H9 (cell line): ENCODE data around the gene ACOT8. TPM values are rescaled to one million over a fixed set of nuclear protein-coding genes. Genes with fewer than 3 reads are reported as not detected.
"Not testable (repeated sequence)": the region's sequence is repeated elsewhere in the genome, so short reads cannot be mapped to it uniquely, and the experiment has no call there.

ENCODE experiments used
- DNase-seq: peaks from one replicate; pipeline ENCODE4 v3.0.0-alpha.2; 2017
- H2AFZ ChIP-seq: one replicate; pipeline ENCODE4 v1.6.1; 2013; ENCODE audit warnings: mild to moderate bottlenecking, low read length, control low read depth, moderate library complexity
- H2AK5ac ChIP-seq: 2 replicates; pipeline ENCODE4 v1.6.1; 2013; ENCODE audit warnings: low read length, control low read depth, mixed read lengths; ENCODE audit not compliant: insufficient read length
- H2BK120ac ChIP-seq: one replicate; pipeline ENCODE4 v1.6.1; 2013; ENCODE audit warnings: low read depth, mild to moderate bottlenecking, low read length, control low read depth, inconsistent platforms; ENCODE audit not compliant: poor library complexity, severe bottlenecking
- H2BK12ac ChIP-seq: 2 replicates; pipeline ENCODE4 v1.6.1; 2013; ENCODE audit warnings: low read length, control low read depth, mixed read lengths, low read depth; ENCODE audit not compliant: insufficient read length
- H2BK15ac ChIP-seq: 2 replicates; pipeline ENCODE4 v1.6.1; 2013; ENCODE audit warnings: low read depth, low read length, control low read depth
- H2BK20ac ChIP-seq: one replicate; pipeline ENCODE4 v1.6.1; 2013; ENCODE audit warnings: low read depth, mild to moderate bottlenecking, low read length, control low read depth, inconsistent platforms; ENCODE audit not compliant: poor library complexity, severe bottlenecking
- H2BK5ac ChIP-seq: 2 replicates; pipeline ENCODE4 v1.6.1; 2013; ENCODE audit warnings: low read length, control low read depth, mixed read lengths; ENCODE audit not compliant: insufficient read length
- H3K14ac ChIP-seq: 2 replicates; pipeline ENCODE4 v1.6.1; 2013; ENCODE audit warnings: low read length, control low read depth; ENCODE audit not compliant: insufficient read depth
- H3K18ac ChIP-seq: 2 replicates; pipeline ENCODE4 v1.6.1; 2013; ENCODE audit warnings: low read depth, mild to moderate bottlenecking, mixed read lengths, low read length, control low read depth; ENCODE audit not compliant: insufficient read length
- H3K23ac ChIP-seq: 2 replicates; pipeline ENCODE4 v1.6.1; 2013; ENCODE audit warnings: low read length, control low read depth, mixed read lengths, low read depth; ENCODE audit not compliant: insufficient read length
- H3K23me2 ChIP-seq: 2 replicates; pipeline ENCODE4 v1.6.1; 2013; ENCODE audit warnings: low read depth, mild to moderate bottlenecking, mixed read lengths, low read length, control low read depth; ENCODE audit not compliant: insufficient read length, poor library complexity, severe bottlenecking
- H3K27ac ChIP-seq: 2 replicates; pipeline ENCODE4 v1.5.1; 2013; ENCODE audit warnings: low read length, control low read depth, mixed read lengths, low read depth; ENCODE audit not compliant: insufficient read length
- H3K27me3 ChIP-seq: 2 replicates; pipeline ENCODE4 v1.6.1; 2013; ENCODE audit warnings: low read length, control low read depth, inconsistent platforms; ENCODE audit not compliant: insufficient read depth
- H3K4ac ChIP-seq: 2 replicates; pipeline ENCODE4 v1.6.1; 2013; ENCODE audit warnings: low read depth, mild to moderate bottlenecking, control low read depth, inconsistent platforms, low read length, moderate library complexity
- H3K4me1 ChIP-seq: 2 replicates; pipeline ENCODE4 v1.6.1; 2013; ENCODE audit warnings: low read length, control low read depth, inconsistent platforms; ENCODE audit not compliant: insufficient read depth
- H3K4me2 ChIP-seq: 2 replicates; pipeline ENCODE4 v1.6.1; 2013; ENCODE audit warnings: low read length, control low read depth, mixed read lengths; ENCODE audit not compliant: insufficient read length, insufficient read depth
- H3K56ac ChIP-seq: 2 replicates; pipeline ENCODE4 v1.6.1; 2013; ENCODE audit warnings: low read depth, mild to moderate bottlenecking, mixed read lengths, low read length, control low read depth; ENCODE audit not compliant: insufficient read length
- H3K79me1 ChIP-seq: 2 replicates; pipeline ENCODE4 v1.6.1; 2013; ENCODE audit warnings: low read depth, mild to moderate bottlenecking, moderate library complexity, low read length, control low read depth, inconsistent platforms; ENCODE audit not compliant: insufficient read depth, poor library complexity, severe bottlenecking
- H3K79me2 ChIP-seq: 2 replicates; pipeline ENCODE4 v1.6.1; 2013; ENCODE audit warnings: low read length, control low read depth, inconsistent platforms; ENCODE audit not compliant: insufficient read depth
- H3K9ac ChIP-seq: 2 replicates; pipeline ENCODE4 v1.6.1; 2013; ENCODE audit warnings: low read length, control low read depth, mixed read lengths; ENCODE audit not compliant: insufficient read length; ENCODE audit errors: extremely low read depth
- H3K9me3 ChIP-seq: one replicate; pipeline ENCODE4 v1.6.1; 2013; ENCODE audit warnings: low read depth, low read length, inconsistent platforms; ENCODE audit not compliant: control insufficient read depth
- H3T11ph ChIP-seq: one replicate; pipeline ENCODE4 v1.6.1; 2013; ENCODE audit warnings: mild to moderate bottlenecking, low read length, control low read depth, inconsistent platforms
- H4K20me1 ChIP-seq: one replicate; pipeline ENCODE4 v1.6.1; 2013; ENCODE audit not compliant: control insufficient read depth, insufficient read length, insufficient read depth
- H4K5ac ChIP-seq: 2 replicates; pipeline ENCODE4 v1.6.1; 2013; ENCODE audit warnings: low read depth, mild to moderate bottlenecking, mixed read lengths, low read length, control low read depth; ENCODE audit not compliant: insufficient read length
- H4K8ac ChIP-seq: replicated peaks from 2 replicates; pipeline ENCODE4 v1.6.1; 2013; ENCODE audit warnings: low read length, control low read depth, mixed read lengths, low read depth; ENCODE audit not compliant: insufficient read length
- H4K91ac ChIP-seq: 2 replicates; pipeline ENCODE4 v1.6.1; 2013; ENCODE audit warnings: low read depth, mild to moderate bottlenecking, moderate library complexity, mixed read lengths, low read length, control low read depth; ENCODE audit not compliant: insufficient read length
- H3K27ac Mint-ChIP-seq, 3 experiments: 2 replicates in 2 of 3; 3 replicates in 1 of 3; pipeline ENCODE4 v1.8.0; 2020 to 2021; ENCODE audit warnings: mixed read lengths in 3 of 3, mild to moderate bottlenecking in 1 of 3, moderate library complexity in 1 of 3
- H3K27me3 Mint-ChIP-seq: 2 replicates; pipeline ENCODE4 v1.8.0; 2021; ENCODE audit warnings: low read depth, mild to moderate bottlenecking, moderate library complexity, mixed read lengths
- H3K36me3 Mint-ChIP-seq, 3 experiments: 2 replicates in 2 of 3; 3 replicates in 1 of 3; pipeline ENCODE4 v1.8.0; 2020 to 2021; ENCODE audit warnings: low read depth in 3 of 3, mixed read lengths in 3 of 3; ENCODE audit not compliant: insufficient read depth in 1 of 3
- H3K4me1 Mint-ChIP-seq, 2 experiments: 2 replicates each; pipeline ENCODE4 v1.8.0; 2020; ENCODE audit warnings: mixed read lengths in 2 of 2
- H3K4me3 Mint-ChIP-seq, 2 experiments: 2 replicates in 1 of 2; 3 replicates in 1 of 2; pipeline ENCODE4 v1.8.0; 2020 to 2021; ENCODE audit warnings: mild to moderate bottlenecking in 2 of 2, mixed read lengths in 2 of 2, moderate library complexity in 1 of 2
- H3K9me3 Mint-ChIP-seq, 2 experiments: 2 replicates in 1 of 2; 3 replicates in 1 of 2; pipeline ENCODE4 v1.8.0; 2020; ENCODE audit warnings: mild to moderate bottlenecking in 2 of 2, mixed read lengths in 2 of 2, moderate library complexity in 1 of 2
- WGBS: extraction: QIAGEN DNeasy Blood & Tissue Kit; methylation state at CpG from one replicate; pipeline ENCODE4 v1.1.7; 2013; ENCODE audit warnings: missing lambda C conversion rate, low lambda C conversion rate, mixed read lengths; ENCODE audit not compliant: insufficient read length; ENCODE audit errors: extremely low coverage; 5-methylcytosine and 5-hydroxymethylcytosine counted together
- total RNA-seq: library from RNA; stranded (reverse); gene quantifications from 2 replicates; pipeline ENCODE4 v1.2.1, GENCODE V29; 2021

The ACOT8 gene
- total RNA-seq, 1 experiment from 2014 or later: 26.7 TPM

- H4K20me1 ChIP-seq, H3K79me2 ChIP-seq, H2AK5ac ChIP-seq, H3T11ph ChIP-seq, H4K8ac ChIP-seq, H2AFZ ChIP-seq, H3K9ac ChIP-seq, H3K27ac ChIP-seq, H4K91ac ChIP-seq, H3K4ac ChIP-seq, DNase-seq, H3K9me3 ChIP-seq, H3K18ac ChIP-seq, H3K23me2 ChIP-seq, H3K9me3 Mint-ChIP-seq, H3K4me1 ChIP-seq, H2BK5ac ChIP-seq, H3K79me1 ChIP-seq, H3K14ac ChIP-seq, H3K27me3 Mint-ChIP-seq, H2BK120ac ChIP-seq, H4K5ac ChIP-seq, H2BK12ac ChIP-seq, H3K27me3 ChIP-seq, H3K23ac ChIP-seq, H3K4me3 Mint-ChIP-seq, H2BK20ac ChIP-seq, H3K27ac Mint-ChIP-seq, H3K4me1 Mint-ChIP-seq, H3K4me2 ChIP-seq, H2BK15ac ChIP-seq, H3K56ac ChIP-seq: not testable (repeated sequence)
- WGBS: no CpG with 5 or more reads among the region's 1 CpG
- H3K36me3 Mint-ChIP-seq: peaks cover 25 to 55% (median 49%) of the 10 kb centered on the region in 3 experiments; a peak in 6 of 7 replicates
Observed at GRCh38 chr20:45797510-45797909, 59.7 kb downstream of the ACOT8 start.
